ENCODE measurements around the gene PEX3.
"Not testable (repeated sequence)": the region's sequence is repeated elsewhere in the genome, so short reads cannot be mapped to it uniquely, and the experiment has no call there.

The PEX3 gene

DNA sequence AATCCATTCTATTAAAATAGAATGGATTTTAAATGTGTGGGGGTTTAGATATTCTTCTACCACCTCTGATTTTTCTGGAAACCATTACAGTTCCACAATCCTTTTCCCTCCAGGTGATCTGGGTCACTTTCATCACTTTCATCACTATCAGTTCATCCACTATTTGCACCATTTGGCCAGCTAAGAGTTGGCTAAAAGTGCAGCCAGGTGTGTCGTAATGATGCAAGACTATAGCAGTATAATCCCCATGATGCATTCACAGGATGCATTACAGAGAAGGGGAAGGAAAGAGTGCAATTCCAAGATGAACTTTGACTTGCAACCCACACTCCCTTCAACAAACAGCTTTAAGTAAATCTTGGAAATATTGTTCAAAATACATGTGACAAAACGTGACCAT is 56.0 kb downstream of the PEX3 start:
- no peak for DNase-seq (ENCODE audit: low spot score)

DNA sequence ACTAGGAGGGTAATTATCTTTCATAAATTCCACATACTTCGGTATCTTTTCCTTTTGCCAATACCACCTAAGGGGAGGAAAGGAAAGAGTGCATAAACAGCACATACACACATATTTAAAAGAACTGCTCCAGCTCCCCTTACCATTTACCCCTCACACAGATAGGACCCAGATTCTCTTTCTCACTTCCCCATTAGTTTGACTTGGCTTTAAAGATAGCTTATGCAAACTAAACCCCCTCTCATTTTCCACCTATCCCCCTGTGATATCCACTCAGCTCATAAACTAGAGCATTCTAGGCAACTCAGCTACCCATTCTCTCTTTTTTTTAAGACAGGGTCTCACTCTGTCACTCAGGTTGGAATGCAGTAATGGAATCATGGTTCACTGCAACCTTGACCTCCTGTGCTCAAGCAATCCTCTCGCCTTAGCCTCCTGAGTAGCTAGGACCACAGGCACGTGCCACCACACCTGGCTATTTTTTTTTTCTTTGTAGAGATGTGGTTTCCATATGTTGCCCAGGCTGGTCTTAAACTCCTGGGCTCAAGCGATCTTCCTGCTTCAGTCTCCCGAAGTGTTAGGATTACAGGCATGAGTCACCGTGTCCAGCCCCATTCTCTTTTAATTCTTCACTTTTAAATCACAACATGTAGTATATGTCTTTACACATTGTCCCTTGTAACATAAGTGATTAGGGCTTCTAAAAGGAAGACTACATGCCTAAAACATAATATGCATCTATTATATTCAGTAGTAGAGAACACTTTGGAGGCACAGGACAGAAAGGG is 56.9 kb downstream of the PEX3 start:
- DNase-seq (ENCODE audit: low spot score), result no peak

DNA sequence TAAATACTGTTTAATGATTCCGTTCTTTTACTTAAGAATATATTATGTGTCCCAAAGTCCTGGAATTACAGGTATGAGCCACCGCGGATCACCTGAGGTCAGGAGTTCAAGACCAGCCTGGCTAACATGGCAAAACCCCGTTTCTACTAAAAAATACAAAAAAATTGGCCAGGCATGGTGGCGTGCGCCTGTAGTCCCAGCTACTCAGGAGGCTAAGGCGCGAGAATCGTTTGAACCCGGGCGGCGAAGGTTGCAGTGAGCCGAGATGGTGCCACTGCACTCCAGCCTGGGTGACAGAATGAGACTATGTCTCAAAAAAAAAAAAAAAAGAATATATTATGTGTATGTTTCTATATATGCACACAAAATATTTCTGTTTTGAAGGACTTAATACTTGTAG is 59.7 kb downstream of the PEX3 start:
- DNase-seq (ENCODE audit: low spot score), result not testable (repeated sequence)

DNA sequence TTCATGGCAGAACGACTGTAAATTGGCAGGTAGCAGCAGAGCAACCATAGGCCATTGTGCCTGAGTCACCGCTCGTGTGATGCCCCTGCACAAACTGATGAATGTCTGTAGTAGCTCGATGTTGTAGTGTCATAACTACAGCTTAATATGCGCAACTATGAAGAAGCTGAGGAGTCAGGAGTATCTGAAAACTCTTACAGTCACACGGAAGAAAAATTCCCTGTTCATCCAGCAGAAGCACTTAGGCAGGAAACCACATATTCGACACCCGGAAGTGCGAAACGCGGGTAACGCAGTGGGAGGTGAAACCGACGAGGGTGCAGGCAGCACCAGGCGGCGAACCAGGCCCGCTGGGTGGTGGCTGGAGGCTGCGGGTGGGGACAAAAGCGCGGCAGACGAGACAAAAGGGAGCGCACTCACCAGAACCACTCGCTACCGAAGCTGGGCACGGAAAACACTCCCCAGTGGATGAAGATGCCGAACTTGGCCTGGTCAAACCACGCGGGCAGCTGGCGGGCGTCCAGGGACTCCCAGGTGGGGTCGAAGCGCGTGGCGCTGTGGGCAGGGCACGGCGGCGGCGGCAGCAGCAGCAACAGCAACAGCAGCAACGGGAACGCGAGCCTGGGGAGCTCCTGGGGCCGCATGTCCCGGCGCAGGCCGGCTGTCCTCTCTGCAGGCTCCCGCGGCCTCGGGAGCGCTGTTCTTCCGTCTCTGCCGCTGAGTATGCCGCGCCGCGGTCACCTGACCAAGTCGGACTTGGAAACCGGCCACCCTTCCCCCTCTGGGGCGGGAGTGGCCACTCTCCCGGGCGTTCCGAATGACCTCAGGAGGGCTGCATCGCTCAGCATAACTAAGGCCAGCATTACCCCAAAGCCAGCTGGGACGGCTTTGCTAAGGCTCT is 60.6 kb downstream of the PEX3 start, which contains the start of gene FUCA2:
Gene FUCA2, minus strand, starts transcription at position 730 of the 901 bp plus-strand sequence. Its CDS starts 86 bp downstream, at position 644.
- peak; percentile 79 for DNase-seq (ENCODE audit: low spot score)

DNA sequence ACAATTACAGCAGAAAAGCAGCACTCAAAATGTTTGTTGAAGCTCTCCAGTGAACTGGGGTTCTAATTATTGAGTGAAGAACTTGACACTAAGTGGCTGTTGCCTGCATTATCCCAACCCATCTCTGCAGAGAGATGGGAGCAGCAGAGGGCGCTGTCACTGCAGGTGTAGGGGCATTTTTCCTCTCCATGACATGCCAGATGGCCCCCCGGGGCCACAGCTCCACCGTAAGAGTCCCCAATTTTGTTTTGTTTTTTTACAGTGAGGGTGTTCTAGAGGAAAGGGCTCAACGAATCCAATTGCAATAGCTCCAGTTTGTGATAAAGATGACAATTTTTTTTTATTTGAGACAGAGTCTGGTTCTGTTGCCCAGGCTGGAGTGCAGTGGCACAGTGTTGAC is 62.8 kb downstream of the PEX3 start:
- peak; percentile 14 for DNase-seq (ENCODE audit: low spot score)

DNA sequence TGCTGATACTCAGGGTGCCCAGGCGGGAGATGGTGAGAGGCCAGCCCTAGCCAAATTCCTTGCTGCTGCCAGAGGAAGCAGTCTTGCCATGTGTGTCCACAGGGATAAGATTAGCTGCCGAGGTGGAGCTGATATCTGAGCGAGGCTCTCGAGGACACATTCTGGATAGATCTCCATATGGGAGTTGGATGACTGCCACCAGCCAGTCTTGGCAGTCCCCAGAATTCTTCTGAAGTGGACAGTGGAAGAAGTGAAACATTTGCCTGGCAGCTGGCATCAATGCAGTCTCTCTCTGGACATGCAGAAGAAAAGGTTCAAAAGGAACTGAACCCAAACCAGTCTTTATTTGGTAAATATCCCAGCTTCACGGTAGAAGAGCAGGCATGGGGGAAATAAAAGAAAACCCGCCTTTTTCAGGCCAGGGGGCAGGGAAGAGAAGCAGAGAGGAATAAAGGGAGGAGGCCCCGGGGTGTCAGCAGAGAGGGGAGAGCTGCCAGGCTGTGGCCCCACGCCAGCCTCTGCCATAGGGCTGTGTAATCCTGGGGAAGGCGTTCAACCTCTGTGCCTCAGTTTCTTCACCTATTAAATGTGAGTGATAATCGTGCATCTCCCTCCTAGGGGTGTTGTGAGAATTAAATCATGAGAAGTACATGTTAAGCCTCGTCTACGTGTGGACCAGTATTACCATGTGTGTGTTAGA is 64.6 kb downstream of the PEX3 start:
- DNase-seq (ENCODE audit: low spot score), result peak; percentile 14

DNA sequence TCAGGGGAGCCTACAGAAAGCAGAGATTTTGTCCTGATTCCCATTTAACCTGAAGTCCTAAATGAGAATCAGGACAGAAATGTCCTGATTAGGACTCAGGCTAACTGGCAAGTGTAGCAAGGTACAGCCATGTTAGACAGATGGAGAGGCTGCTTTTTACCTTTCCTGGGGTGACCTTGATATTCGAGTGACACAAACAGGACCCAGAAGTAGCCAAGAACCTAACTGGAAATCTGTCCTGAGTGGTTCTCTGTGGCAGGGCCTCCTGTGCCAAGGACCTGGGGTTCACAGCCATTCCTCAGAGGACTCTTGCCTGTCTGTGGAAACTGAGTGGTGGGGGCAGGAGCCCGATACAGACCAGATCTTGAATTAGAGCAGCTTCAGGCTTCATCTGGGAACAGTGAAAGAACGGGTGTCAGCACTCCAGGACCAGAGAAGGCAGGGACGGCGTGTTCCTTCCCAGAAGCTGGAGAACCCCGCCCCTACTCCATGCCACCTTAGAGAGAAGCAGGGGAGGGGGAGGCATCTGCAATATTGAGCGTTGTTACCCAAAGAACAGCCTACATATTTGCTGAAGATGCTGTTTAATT is 65.3 kb downstream of the PEX3 start:
- no peak for DNase-seq (ENCODE audit: low spot score)

DNA sequence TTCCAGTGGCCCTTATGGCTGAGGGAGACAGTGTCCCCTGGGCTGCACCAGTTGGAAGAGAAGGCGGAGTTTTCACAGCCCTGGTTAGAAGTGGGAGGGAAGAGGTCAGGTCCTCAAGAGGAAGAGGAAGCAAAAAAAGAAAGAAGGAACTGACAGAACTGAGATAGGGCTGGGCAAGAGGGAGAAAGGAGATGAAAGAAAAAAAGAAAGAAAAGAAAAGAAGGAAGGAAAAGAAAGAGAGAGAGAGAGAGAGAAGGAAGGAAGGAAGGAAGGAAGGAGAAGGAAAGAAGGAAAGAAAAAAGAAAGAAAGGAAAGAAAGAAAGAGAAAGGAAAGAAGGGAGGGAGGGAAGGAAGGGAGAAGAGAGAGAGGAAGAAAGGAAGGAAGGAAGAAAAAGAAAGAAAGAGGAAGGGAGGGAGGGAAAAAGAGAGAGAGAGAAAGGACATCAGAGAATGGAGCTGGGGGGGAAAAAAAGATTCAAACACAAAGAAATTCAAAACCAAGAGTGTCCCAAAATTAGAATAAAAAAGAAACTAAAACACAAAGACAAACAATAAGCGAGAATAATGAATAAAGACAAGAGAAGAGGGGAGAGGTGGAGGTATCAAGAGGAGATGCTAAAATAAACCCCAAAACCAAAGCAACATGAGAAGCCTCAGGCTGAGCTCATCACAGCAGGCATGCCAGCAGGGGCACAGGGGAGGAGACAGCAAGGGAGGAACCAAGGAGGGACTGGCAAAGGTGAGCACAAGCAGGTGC is 66.3 kb downstream of the PEX3 start:
- DNase-seq (ENCODE audit: low spot score), result no peak

DNA sequence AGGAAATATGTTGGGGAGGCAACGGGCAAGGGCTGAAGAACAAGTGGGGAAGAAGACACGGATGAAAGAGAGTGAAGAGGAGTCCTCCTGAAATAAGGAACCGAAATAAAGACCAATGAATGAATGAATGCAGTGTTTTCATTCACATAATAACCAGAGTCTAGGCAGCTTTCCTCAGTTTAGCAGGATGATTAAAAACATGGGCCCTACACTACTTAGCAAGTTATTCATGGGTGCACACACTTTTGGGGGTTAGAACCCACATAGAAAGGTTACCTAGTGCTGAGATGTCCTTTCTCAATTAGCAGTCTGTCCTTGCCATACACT is 66.8 kb downstream of the PEX3 start:
- no peak for DNase-seq (ENCODE audit: low spot score)

DNA sequence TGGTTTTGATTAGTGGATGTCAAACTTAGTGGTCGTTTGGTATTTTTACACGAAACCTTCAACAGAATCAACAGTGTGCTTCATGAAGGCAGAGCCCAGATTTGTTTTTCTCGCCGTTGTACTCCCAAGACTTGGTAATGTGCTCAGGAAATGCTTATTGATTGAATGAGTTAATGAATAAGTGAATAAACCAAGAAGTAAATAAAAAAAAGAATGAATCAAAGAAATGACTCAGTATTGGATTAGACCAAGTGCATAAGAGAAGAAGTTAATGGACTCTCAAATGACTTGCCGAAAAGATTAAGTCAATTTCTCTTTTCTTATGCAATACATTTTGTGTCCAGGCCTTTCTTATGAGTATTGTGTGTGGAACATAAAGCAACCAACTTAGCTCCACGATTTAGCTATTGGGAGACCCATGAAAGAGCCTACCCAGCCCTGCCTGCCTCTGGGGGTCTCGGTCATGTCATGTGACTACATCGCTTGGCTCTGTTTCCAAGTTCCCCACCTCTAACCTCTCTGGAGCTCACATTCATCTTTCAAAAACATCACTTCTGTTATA is 71.5 kb downstream of the PEX3 start:
- DNase-seq (ENCODE audit: low spot score), result no peak

DNA sequence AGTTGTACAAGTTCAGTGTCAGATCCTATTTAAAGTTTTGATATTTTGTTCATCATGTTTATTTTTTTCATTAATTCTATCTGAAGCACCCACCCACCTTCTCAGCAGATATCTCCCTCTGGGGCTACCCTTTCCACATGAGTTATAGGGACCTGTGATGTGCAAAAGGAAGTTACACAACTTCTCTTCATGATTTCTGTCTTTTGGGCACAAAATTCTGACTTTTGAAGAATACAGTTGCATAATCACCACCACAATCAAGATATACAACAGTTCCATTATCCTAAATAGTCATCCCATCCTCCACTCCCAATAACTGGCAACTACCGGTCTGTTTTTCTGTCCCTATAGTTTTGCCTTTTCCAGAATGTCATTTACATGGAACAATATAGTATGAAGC is 74.8 kb downstream of the PEX3 start:
- DNase-seq (ENCODE audit: low spot score), result no peak

DNA sequence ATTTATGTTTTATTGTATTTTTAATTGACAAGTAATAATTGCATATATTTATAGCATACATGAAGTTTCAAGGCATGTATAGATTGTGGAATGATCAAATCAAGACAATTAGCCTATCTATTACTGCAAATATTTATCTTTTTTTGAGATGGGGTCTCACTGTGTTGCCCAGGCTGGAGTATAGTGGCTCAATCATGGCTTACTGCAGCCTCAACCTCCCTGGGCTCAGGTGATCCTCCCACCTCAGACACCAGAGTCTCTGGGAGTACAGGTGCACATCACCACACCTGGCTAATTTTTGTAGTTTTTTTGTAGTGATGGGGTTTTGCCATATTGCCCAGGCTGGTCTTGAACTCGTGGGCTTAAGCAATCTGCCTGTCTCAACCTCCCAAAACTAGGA is 77.1 kb downstream of the PEX3 start:
- no peak for DNase-seq (ENCODE audit: low spot score)

DNA sequence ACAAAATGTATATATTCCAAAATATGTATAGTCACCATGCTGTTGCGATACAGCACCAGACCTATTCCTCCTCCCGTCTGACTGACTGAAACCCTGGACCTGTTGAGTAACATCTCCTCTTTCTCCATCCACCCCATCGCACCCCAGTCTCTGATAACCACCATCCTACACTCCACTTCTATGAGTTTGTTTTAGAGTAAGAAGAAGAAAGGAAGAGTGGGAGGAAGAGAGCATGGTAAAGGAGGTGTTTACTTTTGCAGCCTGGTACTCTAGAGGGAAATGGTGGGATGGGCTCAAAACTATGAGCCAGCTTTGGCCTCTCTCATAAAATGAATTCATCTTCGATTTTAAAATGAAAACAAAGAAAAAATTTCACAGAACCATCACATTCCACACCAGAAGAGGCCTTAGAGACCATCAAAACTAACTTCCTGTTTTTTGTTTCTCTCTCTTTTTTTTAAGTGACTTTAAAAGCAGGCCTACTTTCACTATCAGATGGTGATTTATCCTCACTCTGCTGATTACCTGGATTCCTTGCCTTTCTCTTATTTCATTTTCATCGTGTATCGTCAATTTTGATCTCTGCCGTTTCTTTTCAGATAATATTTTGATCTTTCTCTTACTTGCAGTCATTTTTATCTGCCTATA is 77.7 kb downstream of the PEX3 start:
- DNase-seq (ENCODE audit: low spot score), result no peak

DNA sequence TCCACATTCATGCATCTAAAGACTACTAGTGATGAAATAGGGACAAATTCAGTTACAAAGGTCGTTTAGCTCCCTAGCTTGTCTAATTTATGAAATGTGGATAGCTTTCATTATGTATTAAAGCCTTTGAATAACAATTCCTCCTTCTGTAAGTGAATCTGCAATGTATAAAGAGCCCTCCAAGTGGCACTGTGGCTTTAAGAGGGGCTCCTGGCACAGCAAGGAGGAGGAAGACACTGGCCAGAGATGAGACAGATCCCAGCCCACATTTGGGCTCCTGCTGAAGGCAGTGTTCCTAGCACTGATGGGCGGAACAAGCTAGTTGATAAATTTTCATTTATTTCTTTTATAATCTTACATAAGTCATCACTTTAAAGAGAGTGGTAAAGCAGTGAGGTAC is 78.5 kb downstream of the PEX3 start:
- peak; percentile 12 for DNase-seq (ENCODE audit: low spot score)

DNA sequence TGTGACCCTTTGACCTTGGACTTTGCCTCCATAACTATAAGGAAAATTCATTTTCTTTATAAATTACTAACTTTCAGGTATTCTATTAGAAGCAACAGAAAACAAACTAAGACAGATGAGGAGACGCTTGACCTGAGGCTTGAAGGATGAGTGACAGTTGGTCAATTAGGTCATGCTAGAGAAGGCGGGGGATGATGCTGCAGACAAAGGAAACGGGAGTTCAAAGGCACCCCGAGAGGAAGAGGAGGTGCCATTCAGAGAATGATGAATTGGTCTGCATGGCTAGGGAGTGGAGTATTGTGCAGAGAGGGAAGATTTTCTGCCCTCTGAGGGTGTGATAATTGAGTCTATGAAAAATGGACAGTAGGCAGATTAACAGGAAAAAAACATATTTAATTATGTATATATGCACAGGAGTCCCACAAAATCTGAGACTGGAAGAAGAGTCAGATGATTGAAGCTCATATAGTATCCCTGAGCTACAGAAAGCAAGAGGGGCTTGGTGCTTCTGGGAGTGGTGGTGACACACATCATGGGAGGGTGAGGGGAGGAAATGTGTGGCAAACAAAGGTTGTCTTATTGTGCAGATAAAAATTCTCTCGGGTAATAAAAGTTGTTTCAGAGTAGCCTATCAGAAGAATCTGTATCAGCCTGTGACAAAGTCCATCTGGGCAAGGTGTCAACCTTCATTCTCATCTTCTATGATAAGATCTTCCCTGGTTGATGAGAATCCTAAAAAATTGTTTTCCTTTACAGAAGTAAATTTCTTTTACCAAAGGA is 81.3 kb downstream of the PEX3 start:
- DNase-seq (ENCODE audit: low spot score), result no peak

DNA sequence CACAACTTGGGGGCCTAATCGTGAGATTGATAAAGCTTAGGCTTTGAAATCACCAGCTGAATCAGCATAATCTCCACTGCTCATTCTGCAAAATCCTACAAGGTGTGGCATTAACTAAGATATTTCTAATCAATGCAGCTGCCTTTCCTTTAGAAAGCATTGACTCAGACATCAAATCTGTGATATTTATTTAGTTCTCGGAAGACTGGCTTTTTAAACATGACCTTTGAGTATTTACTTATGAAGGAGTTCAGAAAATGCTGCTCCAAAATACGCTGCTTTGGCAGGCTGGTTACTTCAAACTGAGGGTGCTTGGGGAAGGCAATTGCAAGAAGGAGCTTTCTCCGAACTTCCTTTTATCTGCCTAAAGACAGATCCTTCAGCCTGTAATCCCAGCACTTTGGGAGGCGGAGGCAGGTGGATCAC is 84.6 kb downstream of the PEX3 start:
- no peak for DNase-seq (ENCODE audit: low spot score)

DNA sequence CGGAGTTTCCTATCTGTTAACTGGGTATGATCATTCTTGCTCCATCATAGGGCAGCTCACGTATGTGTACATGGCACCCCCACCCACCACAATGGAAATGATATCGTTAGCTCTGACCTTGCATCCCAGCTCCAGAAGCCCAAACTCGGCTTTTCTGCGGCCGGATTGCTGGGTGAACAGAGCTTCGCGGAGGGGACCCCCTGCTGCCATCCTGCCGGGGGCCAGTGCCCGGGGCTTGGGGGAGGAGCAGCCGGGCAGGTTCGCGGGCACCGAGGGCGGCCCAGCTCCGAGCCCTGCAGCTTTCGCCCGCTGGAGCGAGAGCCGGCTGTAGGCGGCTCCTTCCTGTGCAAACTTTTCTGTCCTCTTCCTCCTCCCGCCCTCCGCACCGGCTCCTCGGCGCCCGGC is 85.9 kb downstream of the PEX3 start:
- no peak for DNase-seq (ENCODE audit: low spot score)

DNA sequence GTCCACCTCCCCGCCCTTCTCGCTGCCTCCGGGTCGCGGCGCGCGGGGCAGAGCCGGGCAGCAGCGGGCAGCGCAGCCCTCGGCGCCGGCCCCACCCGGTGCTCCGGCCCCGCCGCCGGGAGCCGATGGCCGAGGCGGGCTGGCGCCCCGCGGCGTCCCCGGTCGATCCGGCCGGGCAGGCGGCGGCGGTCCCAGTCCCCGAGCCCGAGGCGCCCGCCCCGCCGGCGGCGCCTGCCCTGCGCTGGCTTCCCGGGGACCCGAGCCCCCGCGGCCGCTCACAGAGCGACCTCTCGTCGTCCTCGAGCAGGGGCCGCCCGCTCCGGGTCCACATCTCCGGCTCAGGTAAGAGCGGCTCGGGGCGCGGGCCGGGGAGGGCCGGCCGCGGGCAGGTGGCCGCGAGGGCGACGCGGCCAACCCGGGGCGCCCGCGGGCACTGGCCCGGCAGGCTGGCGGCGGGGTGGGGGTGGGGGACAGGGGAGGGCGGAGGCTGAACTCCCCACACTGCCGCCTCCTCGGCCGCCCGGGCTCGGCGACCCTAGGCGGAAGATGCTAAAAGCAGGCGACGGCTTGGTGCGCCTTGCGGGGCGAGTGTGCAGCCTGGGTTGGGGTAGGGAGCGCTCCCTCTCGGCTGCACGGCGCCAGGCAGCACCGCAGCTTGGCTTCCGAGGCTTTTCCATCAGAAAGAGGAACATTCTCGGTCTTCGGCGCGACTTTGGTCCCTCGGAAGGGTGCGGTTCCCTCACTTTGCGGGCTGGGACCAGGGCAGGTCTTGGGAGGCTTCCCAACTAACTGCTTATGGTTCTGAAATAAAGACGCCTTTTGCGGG is 86.5 kb downstream of the PEX3 start:
- peak; percentile 58 for DNase-seq (ENCODE audit: low spot score)

DNA sequence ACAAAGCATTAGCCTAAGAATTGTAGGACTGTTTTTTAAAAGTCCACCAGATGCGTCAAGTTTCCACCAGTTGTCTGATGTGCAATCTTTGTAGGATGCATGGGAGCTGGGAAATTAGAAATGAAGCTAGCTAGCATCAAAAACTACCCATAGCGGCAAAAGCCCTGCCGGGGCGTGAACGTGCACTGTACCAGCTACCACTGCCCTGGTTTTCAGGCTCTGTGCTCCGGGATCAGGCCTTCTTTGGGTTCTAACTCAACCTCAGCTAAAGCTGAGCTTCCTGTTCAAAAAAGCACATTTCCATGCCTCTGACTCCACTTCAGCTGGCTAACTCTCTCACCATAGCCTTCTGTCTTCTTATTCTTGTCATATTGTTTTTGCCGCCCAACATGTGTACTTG is 87.8 kb downstream of the PEX3 start:
- DNase-seq (ENCODE audit: low spot score), result no peak
